ENCODE measurements around the gene MANBA. TPM values are rescaled to one million over a fixed set of nuclear protein-coding genes. Genes with fewer than 3 reads are reported as not detected.
"Not testable (repeated sequence)": the region's sequence is repeated elsewhere in the genome, so short reads cannot be mapped to it uniquely, and the experiment has no call there.

The MANBA gene
- polyA plus RNA-seq, 3 donors = 80.8 to 94.4 (median 88.7) TPM

- Mint-ChIP-seq H3K36me3 (peaks cover 74 to 95% of the 10 kb centered on the region in 2 donors), H3K4me3 (no peak overlapping the region), H3K9me3 (peaks cover 0 to 2% (median 0%) of the 10 kb centered on the region in 7 donors), H3K4me1 (no peaks in the 10 kb centered on the region), H3K27me3 (ENCODE audit: low read depth in 3 of 3) (no peaks in the 10 kb centered on the region), H3K27ac (peak overlapping the region; percentile 1 to 28 (median 3))
- Histone ChIP-seq H3K79me2 (ENCODE audit: insufficient read depth, low read length) (peaks cover 39% of the 10 kb centered on the region), H3K9me3 (replicated peaks in 1 of 2; ENCODE audit: control insufficient read depth in 1 of 2, insufficient read depth in 1 of 2, low read length in 2 of 2) (no peaks in the 10 kb centered on the region), H3K27ac (ENCODE audit: low read depth in 1 of 2, low read length in 2 of 2) (peak overlapping the region in 1 of 2 donors; percentile 53), H4K20me1 (ENCODE audit: insufficient read depth, low read length) (peaks cover 68% of the 10 kb centered on the region), H3K9ac (ENCODE audit: insufficient read depth, low read length, poor library complexity, severe bottlenecking) (no peak overlapping the region), H3K4me1 (ENCODE audit: control insufficient read depth in 1 of 2, insufficient read depth in 2 of 2, low read length in 2 of 2) (no peaks in the 10 kb centered on the region), H2AFZ (ENCODE audit: insufficient read depth, low read depth, low read length, poor library complexity, severe bottlenecking) (no peak overlapping the region), H3K4me3 (replicated peaks in 1 of 3; ENCODE audit: low read depth in 2 of 3, low read length in 3 of 3) (no peak overlapping the region), H3K36me3 (replicated peaks in 1 of 2; ENCODE audit: control insufficient read depth in 1 of 2, insufficient read depth in 2 of 2, low read length in 2 of 2) (peaks cover 83 to 98% of the 10 kb centered on the region in 2 donors), H3K27me3 (ENCODE audit: control insufficient read depth in 2 of 2, insufficient read depth in 2 of 2, low read length in 2 of 2) (no peaks in the 10 kb centered on the region), H3K4me2 (replicated peaks; ENCODE audit: extremely low read depth, low read length, poor library complexity, severe bottlenecking) (no peak overlapping the region)
- TF ChIP-seq CTCF (IDR thresholded peaks at IDR 0.05) = no peak
- intact Hi-C loops (cut with micrococcal nuclease) = no loop called here
- no peak for DNase-seq
- 100% methylated on average over 1 of the region's 1 CpG for WGBS (ENCODE audit: insufficient coverage)
Observed at GRCh38 chr4:102717448-102718092, 43.2 kb downstream of the MANBA start.

- Histone ChIP-seq H3K9ac (ENCODE audit: insufficient read depth, low read length, poor library complexity, severe bottlenecking) (no peak overlapping the region), H3K27ac (ENCODE audit: low read depth in 1 of 2, low read length in 2 of 2) (no peak overlapping the region), H3K27me3 (ENCODE audit: control insufficient read depth in 2 of 2, insufficient read depth in 2 of 2, low read length in 2 of 2) (no peaks in the 10 kb centered on the region), H3K4me2 (replicated peaks; ENCODE audit: extremely low read depth, low read length, poor library complexity, severe bottlenecking) (no peak overlapping the region), H3K4me3 (replicated peaks in 1 of 3; ENCODE audit: low read depth in 2 of 3, low read length in 3 of 3) (no peak overlapping the region), H4K20me1 (ENCODE audit: insufficient read depth, low read length) (peaks cover 84% of the 10 kb centered on the region), H3K9me3 (replicated peaks in 1 of 2; ENCODE audit: control insufficient read depth in 1 of 2, insufficient read depth in 1 of 2, low read length in 2 of 2) (no peaks in the 10 kb centered on the region), H3K4me1 (ENCODE audit: control insufficient read depth in 1 of 2, insufficient read depth in 2 of 2, low read length in 2 of 2) (no peaks in the 10 kb centered on the region), H2AFZ (ENCODE audit: insufficient read depth, low read depth, low read length, poor library complexity, severe bottlenecking) (no peak overlapping the region), H3K36me3 (replicated peaks in 1 of 2; ENCODE audit: control insufficient read depth in 1 of 2, insufficient read depth in 2 of 2, low read length in 2 of 2) (peaks cover 70 to 92% of the 10 kb centered on the region in 2 donors), H3K79me2 (ENCODE audit: insufficient read depth, low read length) (peaks cover 52% of the 10 kb centered on the region)
- no peak for DNase-seq
- Mint-ChIP-seq H3K9me3 (no peaks in the 10 kb centered on the region), H3K36me3 (peaks cover 81 to 97% of the 10 kb centered on the region in 2 donors), H3K27me3 (ENCODE audit: low read depth in 3 of 3) (no peaks in the 10 kb centered on the region), H3K27ac (peak overlapping the region in 3 of 7 donors; percentile 2 to 75 (median 70)), H3K4me3 (no peak overlapping the region), H3K4me1 (peaks cover 3% of the 10 kb centered on the region)
- WGBS (ENCODE audit: insufficient coverage) = 100% methylated on average over 1 of the region's 1 CpG
- TF ChIP-seq CTCF (IDR thresholded peaks at IDR 0.05) = no peak
- intact Hi-C loops (cut with micrococcal nuclease) = no loop called here
Observed at GRCh38 chr4:102715057-102715456, 45.7 kb downstream of the MANBA start.

GRCh38 chr4:102713774-102714173 lies 47.0 kb downstream of the MANBA start:
- H3K9me3 ChIP-seq (replicated peaks in 1 of 2; ENCODE audit: control insufficient read depth in 1 of 2, insufficient read depth in 1 of 2, low read length in 2 of 2); H3K27ac Mint-ChIP-seq; H3K27me3 ChIP-seq (ENCODE audit: control insufficient read depth in 2 of 2, insufficient read depth in 2 of 2, low read length in 2 of 2); H3K4me3 ChIP-seq (replicated peaks in 1 of 3; ENCODE audit: low read depth in 2 of 3, low read length in 3 of 3); H3K27me3 Mint-ChIP-seq (ENCODE audit: low read depth in 3 of 3); H3K4me3 Mint-ChIP-seq; intact Hi-C loops (cut with micrococcal nuclease); H3K27ac ChIP-seq (ENCODE audit: low read depth in 1 of 2, low read length in 2 of 2); H3K9ac ChIP-seq (ENCODE audit: insufficient read depth, low read length, poor library complexity, severe bottlenecking); H3K4me1 ChIP-seq (ENCODE audit: control insufficient read depth in 1 of 2, insufficient read depth in 2 of 2, low read length in 2 of 2); DNase-seq; H3K4me2 ChIP-seq (replicated peaks; ENCODE audit: extremely low read depth, low read length, poor library complexity, severe bottlenecking); H2AFZ ChIP-seq (ENCODE audit: insufficient read depth, low read depth, low read length, poor library complexity, severe bottlenecking); H3K9me3 Mint-ChIP-seq; H3K4me1 Mint-ChIP-seq: not testable (repeated sequence)
- Histone ChIP-seq H3K36me3 (replicated peaks in 1 of 2; ENCODE audit: control insufficient read depth in 1 of 2, insufficient read depth in 2 of 2, low read length in 2 of 2) (peaks cover 58 to 79% of the 10 kb centered on the region in 2 donors), H3K79me2 (ENCODE audit: insufficient read depth, low read length) (peaks cover 65% of the 10 kb centered on the region), H4K20me1 (ENCODE audit: insufficient read depth, low read length) (peaks cover 84% of the 10 kb centered on the region)
- WGBS (ENCODE audit: insufficient coverage) = no CpG with 5 or more reads among the region's 3 CpGs
- peaks cover 77 to 97% of the 10 kb centered on the region in 2 donors for H3K36me3 Mint-ChIP-seq
